Lower leg skin (tissue), 3 donors: Measurements from ENCODE around the gene AMMECR1L.
"Not testable (repeated sequence)": the region's sequence is repeated elsewhere in the genome, so short reads cannot be mapped to it uniquely, and the experiment has no call there.

Source experiments
- CTCF ChIP-seq, 3 donors: fragments of 450-650 bp; IDR thresholded peaks; one replicate each; pipeline ENCODE4 v1.5.1; 2016; ENCODE audit warnings: antibody characterized with exemption in 3 of 3, mild to moderate bottlenecking in 3 of 3, moderate library complexity in 2 of 3
- POLR2A ChIP-seq, 2 donors: fragments of 450-650 bp; IDR thresholded peaks; one replicate each; pipeline ENCODE4 v1.6.1; 2016 to 2017; ENCODE audit warnings: antibody characterized with exemption in 2 of 2, mild to moderate bottlenecking in 1 of 2, moderate library complexity in 1 of 2

- not testable (repeated sequence) for TF ChIP-seq CTCF, POLR2A (IDR thresholded peaks at IDR 0.05)
These were observed 73.3 kb downstream of the AMMECR1L start for GRCh38 chr2:127812441-127812840.
